ENCODE measurements around the gene COL25A1. TPM values are rescaled to one million over a fixed set of nuclear protein-coding genes. Genes with fewer than 3 reads are reported as not detected.

Gene COL25A1
- total RNA-seq, 1 experiment from 2014 or later: not detected

DNA sequence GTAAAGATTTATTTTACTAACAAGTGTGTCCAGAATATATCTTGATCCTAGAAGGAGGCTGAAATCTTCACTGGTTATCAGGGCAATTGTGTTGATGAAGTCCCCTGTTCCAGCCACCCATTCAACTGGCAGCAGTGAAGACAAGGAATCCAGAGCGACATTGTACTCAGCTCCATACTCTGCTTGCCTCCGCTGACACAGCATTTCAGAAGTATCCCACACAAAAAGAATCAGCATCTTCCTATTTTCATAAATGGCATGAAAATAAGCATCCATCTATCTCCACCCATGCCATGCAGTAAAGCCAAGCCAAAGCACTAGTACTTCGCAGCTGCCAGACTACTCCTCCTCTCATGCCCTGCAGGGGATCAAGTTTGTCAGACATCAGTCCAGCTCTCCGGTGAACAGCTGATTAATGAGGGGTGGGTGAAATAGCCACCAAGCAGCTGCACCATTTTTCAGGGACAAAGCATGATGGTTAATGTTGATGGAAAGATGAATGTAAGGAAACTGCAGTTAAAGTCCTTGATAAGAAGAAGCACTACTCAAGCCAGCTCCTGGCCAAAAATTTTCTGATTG, 54.0 kb downstream of the COL25A1 start:
- H3K27ac ChIP-seq (ENCODE audit: low read length): no peak overlapping the region
- POLR2A ChIA-PET: no interaction called here
- in situ Hi-C loops (cut with HindIII; ENCODE audit: low pct_unique_long_range_greater_than_20kb, low sequenced_read_pairs): no loop called here

DNA sequence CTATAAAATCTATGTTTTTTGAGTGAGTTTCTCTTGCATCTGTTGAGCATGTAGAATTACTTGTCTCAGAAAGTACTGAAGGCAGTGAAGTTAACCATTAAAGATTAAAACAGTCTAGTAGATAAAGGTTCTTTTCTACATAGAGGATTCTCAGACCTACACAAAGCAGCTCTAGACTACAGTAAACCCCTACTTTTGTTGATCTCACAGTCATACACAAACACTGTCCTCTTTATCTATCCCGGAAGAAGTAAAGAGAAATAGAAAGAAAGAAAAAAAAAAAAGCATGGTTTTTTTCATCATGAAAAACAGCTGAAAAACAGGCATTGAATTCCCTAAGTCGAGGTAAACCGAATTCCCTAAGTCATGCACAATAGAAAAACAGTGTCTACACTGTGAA, 58.6 kb downstream of the COL25A1 start:
- DNase-seq (ENCODE audit: low read depth, low spot score) (no peak), ATAC-seq (no peak)
- Histone ChIP-seq H3K27me3 (ENCODE audit: control insufficient read depth, insufficient read depth, low read length) (no peaks in the 10 kb centered on the region), H3K9me3 (ENCODE audit: control insufficient read depth, insufficient read depth, low read depth, low read length) (no peaks in the 10 kb centered on the region), H3K4me1 (ENCODE audit: control insufficient read depth, insufficient read depth, low read length) (no peaks in the 10 kb centered on the region), H3K36me3 (ENCODE audit: control insufficient read depth, insufficient read depth, low read length) (no peaks in the 10 kb centered on the region), H3K4me3 (ENCODE audit: low read depth in 2 of 2, low read length in 2 of 2) (no peak overlapping the region), H3K27ac (ENCODE audit: low read length) (no peak overlapping the region)
- TF ChIP-seq POLR2AphosphoS5 (IDR thresholded peaks at IDR 0.05; ENCODE audit: low read depth, low read length): no peak
- no TSS peak for BruUV-seq (replicated peaks)
- ChIA-PET CTCF (no interaction called here), POLR2A (no interaction called here)
- intact Hi-C loops (cut with micrococcal nuclease; ENCODE audit: unreplicated experiment) (no loop called here), in situ Hi-C loops (cut with HindIII; ENCODE audit: low pct_unique_long_range_greater_than_20kb, low sequenced_read_pairs) (no loop called here)

More for the DNA sequence above, 54.0 kb downstream of the COL25A1 start:
- no peaks in the 10 kb centered on the region for H3K4me1 ChIP-seq (ENCODE audit: control insufficient read depth, insufficient read depth, low read length)
- ATAC-seq: no peak
- H3K4me3 ChIP-seq (ENCODE audit: low read depth in 2 of 2, low read length in 2 of 2): no peak overlapping the region
- H3K36me3 ChIP-seq (ENCODE audit: control insufficient read depth, insufficient read depth, low read length): no peaks in the 10 kb centered on the region
- CTCF ChIA-PET: no interaction called here
- BruUV-seq (replicated peaks): no TSS peak
- TF ChIP-seq POLR2AphosphoS5 (IDR thresholded peaks at IDR 0.05; ENCODE audit: low read depth, low read length) (no peak), SIN3A (IDR thresholded peaks at IDR 0.05; ENCODE audit: borderline replicate concordance, insufficient read depth, low read depth, low read length) (no peak), CTCF (IDR thresholded peaks at IDR 0.05) (no peak), TCF7L2 (IDR thresholded peaks at IDR 0.05; ENCODE audit: low read depth, low read length) (no peak)
- TF ChIP-seq, protein P1, sequence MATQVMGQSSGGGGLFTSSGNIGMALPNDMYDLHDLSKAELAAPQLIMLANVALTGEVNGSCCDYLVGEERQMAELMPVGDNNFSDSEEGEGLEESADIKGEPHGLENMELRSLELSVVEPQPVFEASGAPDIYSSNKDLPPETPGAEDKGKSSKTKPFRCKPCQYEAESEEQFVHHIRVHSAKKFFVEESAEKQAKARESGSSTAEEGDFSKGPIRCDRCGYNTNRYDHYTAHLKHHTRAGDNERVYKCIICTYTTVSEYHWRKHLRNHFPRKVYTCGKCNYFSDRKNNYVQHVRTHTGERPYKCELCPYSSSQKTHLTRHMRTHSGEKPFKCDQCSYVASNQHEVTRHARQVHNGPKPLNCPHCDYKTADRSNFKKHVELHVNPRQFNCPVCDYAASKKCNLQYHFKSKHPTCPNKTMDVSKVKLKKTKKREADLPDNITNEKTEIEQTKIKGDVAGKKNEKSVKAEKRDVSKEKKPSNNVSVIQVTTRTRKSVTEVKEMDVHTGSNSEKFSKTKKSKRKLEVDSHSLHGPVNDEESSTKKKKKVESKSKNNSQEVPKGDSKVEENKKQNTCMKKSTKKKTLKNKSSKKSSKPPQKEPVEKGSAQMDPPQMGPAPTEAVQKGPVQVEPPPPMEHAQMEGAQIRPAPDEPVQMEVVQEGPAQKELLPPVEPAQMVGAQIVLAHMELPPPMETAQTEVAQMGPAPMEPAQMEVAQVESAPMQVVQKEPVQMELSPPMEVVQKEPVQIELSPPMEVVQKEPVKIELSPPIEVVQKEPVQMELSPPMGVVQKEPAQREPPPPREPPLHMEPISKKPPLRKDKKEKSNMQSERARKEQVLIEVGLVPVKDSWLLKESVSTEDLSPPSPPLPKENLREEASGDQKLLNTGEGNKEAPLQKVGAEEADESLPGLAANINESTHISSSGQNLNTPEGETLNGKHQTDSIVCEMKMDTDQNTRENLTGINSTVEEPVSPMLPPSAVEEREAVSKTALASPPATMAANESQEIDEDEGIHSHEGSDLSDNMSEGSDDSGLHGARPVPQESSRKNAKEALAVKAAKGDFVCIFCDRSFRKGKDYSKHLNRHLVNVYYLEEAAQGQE (IDR thresholded peaks at IDR 0.05; ENCODE audit: insufficient read depth in 1 of 2, low read depth in 2 of 2, low read length in 1 of 2): no peak
- no peaks in the 10 kb centered on the region for H3K9me3 ChIP-seq (ENCODE audit: control insufficient read depth, insufficient read depth, low read depth, low read length)
- DNase-seq (ENCODE audit: low read depth, low spot score): no peak
- no peaks in the 10 kb centered on the region for H3K27me3 ChIP-seq (ENCODE audit: control insufficient read depth, insufficient read depth, low read length)
- intact Hi-C loops (cut with micrococcal nuclease; ENCODE audit: unreplicated experiment): no loop called here

- Histone ChIP-seq H3K9me3 (ENCODE audit: control insufficient read depth, insufficient read depth, low read depth, low read length) (no peaks in the 10 kb centered on the region), H3K36me3 (ENCODE audit: control insufficient read depth, insufficient read depth, low read length) (no peaks in the 10 kb centered on the region), H3K4me3 (ENCODE audit: low read depth in 2 of 2, low read length in 2 of 2) (no peak overlapping the region), H3K27me3 (ENCODE audit: control insufficient read depth, insufficient read depth, low read length) (no peaks in the 10 kb centered on the region), H3K4me1 (ENCODE audit: control insufficient read depth, insufficient read depth, low read length) (no peaks in the 10 kb centered on the region), H3K27ac (ENCODE audit: low read length) (no peak overlapping the region)
- POLR2A ChIA-PET: no interaction called here
- intact Hi-C loops (cut with micrococcal nuclease; ENCODE audit: unreplicated experiment) (no loop called here), in situ Hi-C loops (cut with HindIII; ENCODE audit: low pct_unique_long_range_greater_than_20kb, low sequenced_read_pairs) (no loop called here)
- ATAC-seq: no peak
- CTCF ChIA-PET: no interaction called here
- no peak for DNase-seq (ENCODE audit: low read depth, low spot score)
- BruUV-seq (replicated peaks): no TSS peak
- TF ChIP-seq, protein P1 (IDR thresholded peaks at IDR 0.05; ENCODE audit: insufficient read depth in 1 of 2, low read depth in 2 of 2, low read length in 1 of 2): no peak
- TF ChIP-seq POLR2AphosphoS5 (IDR thresholded peaks at IDR 0.05; ENCODE audit: low read depth, low read length) (no peak), TCF7L2 (IDR thresholded peaks at IDR 0.05; ENCODE audit: low read depth, low read length) (no peak), SIN3A (IDR thresholded peaks at IDR 0.05; ENCODE audit: borderline replicate concordance, insufficient read depth, low read depth, low read length) (no peak), CTCF (IDR thresholded peaks at IDR 0.05) (no peak)
Measured at GRCh38 chr4:109238746-109239145, 63.7 kb downstream of the COL25A1 start.

Measured in Panc1 (cell line).